ENCODE results near the gene EGFR.
"Not testable (repeated sequence)": the region's sequence is repeated elsewhere in the genome, so short reads cannot be mapped to it uniquely, and the experiment has no call there.

Gene EGFR

GRCh38 chr7:55148571-55148970 is 129.8 kb downstream of the EGFR start:
- DNase-seq (ENCODE audit: low read depth), result no peak

DNA sequence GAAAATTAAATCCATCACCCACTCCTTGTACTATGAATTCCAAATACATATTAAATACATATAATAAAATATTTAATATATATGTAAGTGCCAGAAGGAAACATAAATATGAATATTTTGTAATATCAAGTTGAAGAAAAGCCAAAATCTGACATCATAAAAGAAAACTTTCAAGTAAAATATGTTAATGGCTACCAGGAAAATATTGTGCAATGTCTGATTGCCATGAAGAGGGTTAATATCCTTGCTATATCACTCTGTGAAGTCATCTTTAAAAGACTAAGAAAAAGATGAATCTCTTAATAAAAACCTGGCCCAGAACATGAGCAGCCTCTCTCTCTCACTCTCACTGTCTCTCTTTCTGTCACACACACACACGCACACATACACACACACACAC is 130.2 kb downstream of the EGFR start:
- no peak for DNase-seq (ENCODE audit: low read depth)

- no peak for DNase-seq (ENCODE audit: low read depth)
These were observed 131.3 kb downstream of the EGFR start for GRCh38 chr7:55150166-55150565.

DNA sequence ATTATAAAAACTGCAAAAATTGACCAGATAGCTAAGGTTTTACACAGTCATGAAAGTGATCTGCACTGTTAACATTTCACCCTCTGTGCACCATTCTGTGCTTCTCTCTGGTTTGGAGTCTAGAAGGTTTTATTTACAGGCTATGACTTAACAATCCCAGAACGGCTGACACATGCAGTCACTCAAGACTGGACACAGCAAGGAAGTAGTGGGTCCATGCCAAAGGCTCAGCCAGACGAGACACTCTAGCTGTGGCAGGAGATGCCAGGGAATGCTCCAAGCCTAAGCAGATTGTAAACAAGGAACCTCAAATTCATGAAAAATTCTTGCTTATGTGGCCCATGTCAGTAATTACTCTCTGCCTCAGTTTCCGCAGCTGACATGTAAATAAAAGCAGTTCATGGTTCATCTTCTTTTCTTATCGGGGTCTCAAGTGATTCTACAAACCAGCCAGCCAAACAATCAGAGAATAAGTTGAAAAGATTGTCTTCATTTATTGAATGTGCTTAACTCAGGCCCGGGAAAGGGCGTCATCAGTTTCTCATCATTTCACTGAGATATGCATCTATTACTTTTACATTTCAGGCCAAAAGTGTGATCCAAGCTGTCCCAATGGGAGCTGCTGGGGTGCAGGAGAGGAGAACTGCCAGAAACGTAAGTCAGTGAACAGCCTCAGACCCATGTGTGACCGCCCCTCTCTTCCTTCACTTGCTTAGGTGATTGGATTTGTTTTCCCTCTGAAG is 132.1 kb downstream of the EGFR start:
- no peak for DNase-seq (ENCODE audit: low read depth)

- no peak for DNase-seq (ENCODE audit: low read depth)
These were observed 133.7 kb downstream of the EGFR start for GRCh38 chr7:55152516-55152915.

GRCh38 chr7:55154096-55154495 is 135.3 kb downstream of the EGFR start:
- no peak for DNase-seq (ENCODE audit: low read depth)

GRCh38 chr7:55155351-55156117 is 136.7 kb downstream of the EGFR start:
- DNase-seq (ENCODE audit: low read depth), result no peak

- no peak for DNase-seq (ENCODE audit: low read depth)
These were observed 138.3 kb downstream of the EGFR start for GRCh38 chr7:55156919-55157763.

DNA sequence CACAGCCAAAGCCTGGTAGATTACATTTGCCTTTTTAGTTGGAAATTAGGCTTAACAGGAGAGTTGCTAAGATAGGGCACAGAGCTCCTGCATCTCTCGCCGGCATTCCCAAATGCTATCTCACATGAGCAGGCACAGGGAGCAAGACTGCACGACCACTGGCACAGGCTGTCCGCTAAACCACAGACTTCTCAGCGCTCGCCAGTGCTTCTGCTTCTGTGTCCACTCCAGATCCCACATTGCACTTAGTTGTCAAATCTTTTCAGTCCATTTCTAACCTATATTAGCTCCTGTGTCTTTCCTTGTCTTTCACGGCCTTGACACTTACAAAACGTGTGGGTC is 138.9 kb downstream of the EGFR start:
- no peak for DNase-seq (ENCODE audit: low read depth)

GRCh38 chr7:55158541-55159382 is 139.9 kb downstream of the EGFR start:
- DNase-seq (ENCODE audit: low read depth), result no peak

- DNase-seq (ENCODE audit: low read depth), result peak; percentile 44
These were observed 141.7 kb downstream of the EGFR start for GRCh38 chr7:55160539-55160938.

GRCh38 chr7:55161154-55161687 is 142.4 kb downstream of the EGFR start:
- DNase-seq (ENCODE audit: low read depth), result no peak

DNA sequence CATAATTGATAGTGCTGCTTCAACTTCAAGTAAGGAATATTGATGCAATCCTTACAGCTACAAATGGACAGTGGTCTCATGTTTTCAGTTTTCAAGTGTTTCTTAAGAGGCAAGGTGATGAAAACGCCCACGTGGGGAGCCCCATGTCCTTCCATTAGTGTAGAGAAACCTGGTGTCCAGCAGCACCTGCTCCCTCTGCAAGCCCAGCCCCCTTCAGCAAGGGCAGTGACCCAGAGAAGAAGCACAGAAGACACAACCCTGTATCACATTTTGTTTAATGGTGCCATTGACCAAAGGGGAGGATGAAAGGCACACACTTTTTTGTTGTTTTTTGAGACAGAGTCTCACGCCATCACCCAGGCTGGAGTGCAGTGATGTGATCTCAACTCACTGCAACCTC is 143.7 kb downstream of the EGFR start:
- no peak for DNase-seq (ENCODE audit: low read depth)

DNA sequence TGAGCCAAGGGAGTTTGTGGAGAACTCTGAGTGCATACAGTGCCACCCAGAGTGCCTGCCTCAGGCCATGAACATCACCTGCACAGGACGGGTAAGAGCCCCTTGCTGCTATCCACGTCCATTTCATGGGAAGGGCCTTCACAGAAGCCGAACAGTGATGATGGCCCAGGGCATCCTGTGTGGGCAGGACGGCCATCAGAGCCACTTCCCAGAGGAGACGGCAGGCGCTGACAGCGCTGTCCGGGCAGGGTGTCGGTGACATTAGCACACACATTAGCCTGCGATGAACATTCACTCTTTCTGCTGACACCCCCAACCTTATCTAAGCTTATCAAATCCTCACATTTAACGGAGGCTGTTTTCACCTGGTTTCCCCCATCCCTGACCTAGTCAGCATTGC is 144.9 kb downstream of the EGFR start:
- DNase-seq (ENCODE audit: low read depth), result no peak

DNA sequence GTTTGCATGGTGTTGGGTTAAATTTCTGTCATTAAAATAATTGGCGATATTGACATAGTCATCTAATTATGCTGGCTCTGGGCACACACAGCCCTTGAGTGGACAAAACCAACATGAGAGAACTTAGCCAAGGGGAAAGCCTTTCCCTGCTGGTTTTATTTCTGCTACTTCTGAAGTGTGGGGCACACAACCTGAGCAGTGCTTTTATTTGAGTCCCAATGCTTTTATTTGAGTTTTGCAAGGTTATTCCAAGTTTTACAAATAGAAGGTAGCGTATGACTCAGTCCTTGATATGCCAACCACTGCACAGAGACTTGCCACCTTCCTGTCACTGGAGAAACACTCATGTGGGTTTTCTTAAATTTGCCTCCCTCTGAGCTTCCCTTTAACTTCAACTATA is 145.7 kb downstream of the EGFR start:
- DNase-seq (ENCODE audit: low read depth), result no peak

- DNase-seq (ENCODE audit: low read depth), result no peak
These were observed 146.5 kb downstream of the EGFR start for GRCh38 chr7:55165176-55165861.

- not testable (repeated sequence) for DNase-seq (ENCODE audit: low read depth)
These were observed 148.5 kb downstream of the EGFR start for GRCh38 chr7:55167296-55167695.

DNA sequence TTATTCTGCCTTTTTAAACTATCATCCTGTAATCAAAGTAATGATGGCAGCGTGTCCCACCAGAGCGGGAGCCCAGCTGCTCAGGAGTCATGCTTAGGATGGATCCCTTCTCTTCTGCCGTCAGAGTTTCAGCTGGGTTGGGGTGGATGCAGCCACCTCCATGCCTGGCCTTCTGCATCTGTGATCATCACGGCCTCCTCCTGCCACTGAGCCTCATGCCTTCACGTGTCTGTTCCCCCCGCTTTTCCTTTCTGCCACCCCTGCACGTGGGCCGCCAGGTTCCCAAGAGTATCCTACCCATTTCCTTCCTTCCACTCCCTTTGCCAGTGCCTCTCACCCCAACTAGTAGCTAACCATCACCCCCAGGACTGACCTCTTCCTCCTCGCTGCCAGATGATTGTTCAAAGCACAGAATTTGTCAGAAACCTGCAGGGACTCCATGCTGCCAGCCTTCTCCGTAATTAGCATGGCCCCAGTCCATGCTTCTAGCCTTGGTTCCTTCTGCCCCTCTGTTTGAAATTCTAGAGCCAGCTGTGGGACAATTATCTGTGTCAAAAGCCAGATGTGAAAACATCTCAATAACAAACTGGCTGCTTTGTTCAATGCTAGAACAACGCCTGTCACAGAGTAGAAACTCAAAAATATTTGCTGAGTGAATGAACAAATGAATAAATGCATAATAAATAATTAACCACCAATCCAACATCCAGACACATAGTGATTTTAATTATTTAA is 151.7 kb downstream of the EGFR start:
- DNase-seq (ENCODE audit: low read depth), result no peak

GRCh38 chr7:55171157-55171556 is 152.3 kb downstream of the EGFR start:
- no peak for DNase-seq (ENCODE audit: low read depth)

DNA sequence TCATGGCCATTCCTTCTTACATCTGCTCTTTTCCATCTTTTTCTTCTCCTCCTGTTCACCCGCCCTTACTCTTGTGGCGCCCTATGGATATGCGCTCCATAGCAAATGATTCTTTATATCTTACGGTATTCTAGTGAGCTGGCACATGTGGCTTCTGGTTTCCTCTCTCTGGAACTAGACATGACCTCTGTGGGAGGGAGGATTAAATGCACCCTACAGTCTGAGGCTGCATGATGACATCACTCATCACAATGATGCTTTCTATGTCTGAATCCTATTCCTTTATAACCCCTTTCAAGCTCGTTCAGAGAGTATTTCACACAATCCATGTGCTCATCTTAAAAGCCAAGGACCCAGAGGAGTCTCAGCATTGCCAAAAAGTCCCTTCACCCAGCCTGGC is 153.3 kb downstream of the EGFR start:
- no peak for DNase-seq (ENCODE audit: low read depth)

All from GM04504 (cell line).